ENCODE data around the gene SSBP3. TPM values are rescaled to one million over a fixed set of nuclear protein-coding genes. Genes with fewer than 3 reads are reported as not detected.
A peak's percentile ranks its signal among the peaks of the same experiment; 100 is the strongest.
"Not testable (repeated sequence)": the region's sequence is repeated elsewhere in the genome, so short reads cannot be mapped to it uniquely, and the experiment has no call there.

Gene SSBP3
- 35.5 TPM for polyA plus RNA-seq (2013, experiment 1 of 2; ENCODE audit: insufficient read length)
- polyA plus RNA-seq (2013, experiment 2 of 2; ENCODE audit: insufficient read length), result 49.3 TPM

DNA sequence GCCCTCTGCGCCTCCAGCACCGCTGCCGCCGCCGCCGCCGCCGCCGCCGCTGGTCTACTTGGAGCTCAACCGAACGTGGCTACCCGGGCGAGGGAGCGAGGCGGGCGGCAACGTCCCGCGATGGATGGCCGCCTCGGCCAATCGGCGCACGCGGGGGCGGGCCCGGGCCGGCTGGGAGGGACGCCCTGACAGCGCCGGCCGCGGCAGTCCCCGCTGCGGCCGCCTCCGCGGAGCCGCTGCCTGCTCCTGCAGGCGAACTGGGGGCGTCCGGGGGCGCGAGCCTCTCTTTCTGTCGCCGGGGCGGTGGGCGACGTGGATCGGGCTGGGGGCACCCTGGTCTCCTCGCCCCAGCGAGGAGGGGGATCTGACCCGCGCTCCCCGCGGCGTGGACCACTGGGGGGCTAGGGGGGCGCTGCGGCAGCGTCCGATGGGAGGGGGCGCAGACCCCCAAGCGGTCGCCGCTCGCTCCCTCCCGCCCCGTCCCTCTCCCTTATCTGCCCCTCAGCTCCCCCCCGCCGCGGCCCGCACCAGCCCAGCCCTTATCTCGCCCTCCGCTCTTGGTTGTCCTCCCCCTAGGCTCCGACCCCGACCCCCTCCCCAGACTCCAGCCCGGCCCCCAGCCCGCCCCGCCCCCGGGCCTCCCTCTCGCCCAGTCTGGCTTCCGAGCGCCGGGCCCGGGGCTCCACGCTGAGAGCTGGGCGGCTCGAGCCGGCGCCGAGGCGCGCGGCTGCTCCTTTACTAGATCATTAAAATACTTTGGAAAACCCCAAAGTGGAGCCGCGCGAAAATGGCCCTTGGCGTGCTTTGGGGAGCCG lies at the start of gene SSBP3:
Gene SSBP3 (minus strand): TSS at position 56 of the 815 bp plus-strand sequence.
- DNase-seq, result peak; percentile 94

- DNase-seq, result no peak
Measured at GRCh38 chr1:54453509-54453908, 47.3 kb upstream of the SSBP3 start.

DNA sequence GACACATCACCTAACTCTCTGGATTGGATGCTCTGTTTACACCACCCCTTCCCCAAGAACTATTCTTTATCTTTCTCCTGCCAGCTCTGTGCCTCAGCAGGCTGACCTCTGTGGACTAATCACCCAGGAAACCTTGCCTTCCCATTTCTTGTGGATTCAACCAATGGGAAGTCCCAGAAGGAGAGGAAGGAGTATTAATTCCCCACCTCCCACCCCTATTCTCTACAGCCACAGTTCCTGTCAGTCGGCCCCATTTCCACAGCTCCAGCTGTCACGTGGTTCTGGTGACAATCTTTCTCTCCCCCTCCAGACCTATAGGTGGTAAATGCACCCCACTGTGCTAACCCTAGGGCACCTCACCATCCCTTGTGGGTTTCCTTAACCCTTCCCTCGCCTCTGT lies 46.8 kb upstream of the SSBP3 start:
- DNase-seq, result no peak

DNA sequence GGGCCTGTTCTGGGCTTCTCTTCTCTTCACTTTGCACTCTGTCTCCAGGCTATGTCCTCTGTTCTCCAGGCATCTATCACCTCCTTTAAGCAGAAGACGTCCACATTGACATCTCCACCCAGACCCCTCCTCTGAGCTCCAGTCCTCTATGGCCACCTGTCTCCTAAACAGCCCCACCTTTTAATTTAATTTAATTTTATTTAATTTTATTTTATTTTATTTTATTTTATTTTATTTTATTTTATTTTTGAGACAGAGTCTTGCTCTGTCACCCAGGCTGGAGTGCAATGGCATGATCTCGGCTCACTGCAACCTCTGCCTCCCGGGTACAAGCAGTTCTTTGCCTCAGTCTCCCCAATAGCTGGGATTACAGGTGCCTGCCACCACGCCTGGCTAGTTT lies 43.2 kb upstream of the SSBP3 start:
- DNase-seq, result not testable (repeated sequence)

- not testable (repeated sequence) for DNase-seq
Measured at GRCh38 chr1:54448801-54449200, 42.6 kb upstream of the SSBP3 start.

GRCh38 chr1:54447081-54447480 lies 40.9 kb upstream of the SSBP3 start:
- not testable (repeated sequence) for DNase-seq

- DNase-seq, result no peak
Measured at GRCh38 chr1:54442185-54442584, 36.0 kb upstream of the SSBP3 start.

GRCh38 chr1:54439550-54440223 lies 33.5 kb upstream of the SSBP3 start:
- DNase-seq, result no peak

DNA sequence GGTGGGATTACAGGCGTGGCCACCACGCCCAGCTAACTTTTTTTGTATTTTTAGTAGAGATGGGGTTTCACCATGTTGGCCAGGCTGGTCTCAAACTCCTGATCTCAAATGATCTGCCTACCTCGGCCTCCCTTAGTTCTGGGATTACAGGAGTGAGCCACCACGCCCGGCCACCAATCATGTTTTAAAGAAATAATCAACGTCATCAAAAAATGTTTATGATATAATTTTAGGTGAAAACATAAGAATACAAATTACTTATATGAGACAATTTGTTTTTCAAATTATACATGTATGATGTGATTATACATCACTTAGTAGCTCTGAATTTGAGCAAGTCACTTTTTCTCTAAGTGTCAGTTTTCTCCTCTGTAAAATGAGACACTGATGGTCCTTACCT lies 31.6 kb upstream of the SSBP3 start:
- no peak for DNase-seq

GRCh38 chr1:54436826-54437225 lies 30.6 kb upstream of the SSBP3 start:
- DNase-seq, result no peak

DNA sequence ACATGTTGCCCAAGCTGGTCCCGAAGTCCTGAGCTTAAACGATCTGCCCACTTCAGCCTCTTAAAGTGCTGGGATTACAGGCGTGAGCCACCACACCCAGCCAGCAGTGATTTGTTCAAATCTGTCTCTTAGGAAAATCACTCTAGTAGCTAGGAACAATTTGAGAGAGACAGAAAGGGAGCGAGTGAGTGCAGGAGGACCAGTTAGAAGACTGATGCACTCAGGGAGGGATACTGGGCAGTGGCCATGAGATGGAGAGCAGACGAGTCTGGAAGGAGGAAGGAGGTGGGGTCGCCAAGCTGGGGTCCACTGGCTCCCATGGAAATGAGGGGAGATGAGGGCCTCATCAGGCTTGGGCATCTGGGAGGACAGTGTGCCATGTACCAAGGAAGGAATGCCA lies 23.6 kb upstream of the SSBP3 start:
- DNase-seq, result no peak

GRCh38 chr1:54428837-54429518 lies 22.8 kb upstream of the SSBP3 start:
- no peak for DNase-seq

GRCh38 chr1:54425152-54425584 lies 19.0 kb upstream of the SSBP3 start:
- DNase-seq, result no peak

DNA sequence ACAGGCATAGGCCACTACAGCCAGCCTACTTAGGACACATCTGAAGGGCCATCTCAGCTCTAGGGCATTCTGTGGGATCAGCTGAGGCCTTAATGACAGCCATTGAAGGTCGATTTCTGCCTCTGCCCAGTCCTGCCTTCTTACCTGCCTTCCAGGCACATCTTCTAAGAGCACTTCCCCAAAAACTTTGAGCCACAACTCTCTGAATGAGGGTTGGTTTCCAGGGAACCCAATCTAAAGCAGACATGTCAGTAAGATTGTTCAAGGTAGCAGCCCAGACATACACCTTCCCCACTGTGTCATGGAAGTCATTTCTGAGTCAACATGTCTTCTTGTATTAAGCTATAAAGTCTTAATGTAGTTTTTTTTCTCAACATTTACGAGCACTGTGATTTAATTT lies 18.2 kb upstream of the SSBP3 start:
- no peak for DNase-seq

GRCh38 chr1:54421101-54421504 lies 14.9 kb upstream of the SSBP3 start:
- peak; percentile 25 for DNase-seq

GRCh38 chr1:54418598-54418997 lies 12.4 kb upstream of the SSBP3 start:
- not testable (repeated sequence) for DNase-seq

GRCh38 chr1:54417123-54417522 lies 10.9 kb upstream of the SSBP3 start:
- DNase-seq, result no peak

DNA sequence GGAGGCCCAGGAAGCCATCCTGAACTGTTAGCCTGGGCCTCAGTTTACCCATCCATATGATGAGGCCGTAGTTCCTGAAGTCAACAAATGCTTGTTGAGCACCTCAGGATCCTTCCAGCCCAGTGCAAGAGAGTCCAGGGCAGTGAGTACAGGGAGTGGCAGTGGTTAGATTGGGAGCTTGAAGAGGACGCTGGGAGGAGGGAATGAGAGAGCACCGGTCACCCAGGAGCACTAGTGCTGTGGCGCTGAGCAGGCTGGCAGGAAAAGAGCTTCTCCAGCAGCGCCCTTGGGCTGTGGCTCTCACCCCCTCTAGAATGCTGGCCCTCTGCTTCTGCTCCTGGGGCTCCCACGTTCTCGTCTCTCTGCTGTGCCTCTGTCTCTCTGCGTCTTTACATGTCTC lies 10.2 kb upstream of the SSBP3 start:
- DNase-seq, result no peak

DNA sequence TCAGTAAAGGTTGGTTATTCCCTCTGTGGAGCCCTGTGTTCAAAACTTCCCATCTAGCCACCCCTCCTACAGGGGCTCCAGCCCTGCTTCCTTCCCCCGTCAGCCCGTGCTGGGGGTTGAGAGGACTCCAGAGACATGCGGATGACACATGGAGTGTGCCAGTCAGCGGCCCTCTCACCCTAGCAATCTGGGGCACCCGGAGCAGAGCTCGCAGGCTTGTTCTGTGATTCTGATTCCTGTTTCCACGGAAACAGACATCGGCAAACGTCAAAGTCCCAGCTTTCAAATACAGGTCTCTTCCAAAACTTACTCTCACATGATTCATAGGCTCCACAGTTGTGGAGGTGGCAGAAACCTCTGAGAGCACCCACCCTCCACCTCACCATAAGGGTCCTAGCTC lies 9.8 kb upstream of the SSBP3 start:
- no peak for DNase-seq

DNA sequence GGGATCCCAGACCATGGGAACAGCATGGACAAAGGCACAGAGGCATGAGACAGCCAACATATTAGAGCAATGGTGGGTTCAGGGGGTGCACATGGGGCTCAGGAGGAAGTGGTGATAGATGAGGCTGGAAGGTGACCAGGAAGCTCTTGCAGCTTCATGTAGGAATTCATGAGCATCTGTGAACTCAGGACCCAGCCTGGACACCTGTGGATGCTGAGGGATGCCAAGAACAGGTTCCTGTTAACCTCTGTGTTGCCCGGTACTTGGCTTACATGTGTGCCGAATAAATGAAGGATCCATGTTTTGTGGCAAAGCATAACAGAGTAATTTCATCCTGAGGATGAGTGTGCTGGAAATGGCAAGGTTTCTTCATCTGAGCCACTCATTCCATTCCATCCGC lies 9.3 kb upstream of the SSBP3 start:
- no peak for DNase-seq

- DNase-seq, result no peak
Measured at GRCh38 chr1:54413732-54414131, 7.5 kb upstream of the SSBP3 start.

DNA sequence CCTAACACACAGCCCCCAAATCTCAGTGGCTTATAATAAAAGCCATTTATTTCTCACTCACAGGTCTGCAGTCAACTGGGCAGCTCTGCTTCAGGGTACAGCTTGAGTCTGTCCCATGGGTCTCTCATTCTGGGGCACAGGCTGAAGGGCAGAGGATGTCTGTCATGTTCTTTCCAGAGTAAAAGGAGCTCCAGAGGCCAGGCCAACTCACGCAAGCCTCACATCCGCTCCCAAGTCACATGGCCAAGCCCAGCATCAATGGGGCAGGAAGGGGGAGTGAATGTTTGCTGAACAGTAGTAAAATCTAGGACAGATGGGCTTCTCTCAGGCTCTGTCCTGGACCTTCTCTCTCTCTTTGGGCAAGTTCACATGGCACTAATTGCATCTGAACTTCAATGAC lies 7.1 kb upstream of the SSBP3 start:
- DNase-seq, result peak; percentile 79

DNA sequence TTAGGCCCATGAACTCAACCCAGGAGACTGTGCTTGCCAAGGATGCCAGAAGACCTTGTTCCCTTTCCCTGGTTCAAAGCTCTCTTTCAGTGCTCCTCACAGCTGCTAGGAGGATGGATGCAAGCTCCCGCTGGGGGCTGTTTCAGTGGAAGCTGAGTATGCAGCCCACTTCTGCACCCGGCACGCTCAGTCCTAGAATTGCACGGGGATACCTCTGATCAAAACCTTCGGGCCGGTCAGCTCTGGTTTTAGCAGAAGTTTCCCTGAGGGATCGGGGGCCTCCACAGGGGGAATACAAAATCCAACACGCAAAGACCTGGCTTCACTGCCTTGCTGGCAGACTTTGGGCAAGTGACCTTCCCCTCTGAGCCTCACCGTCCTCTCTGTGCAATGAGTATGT lies 4.2 kb upstream of the SSBP3 start:
- no peak for DNase-seq

All from fibroblast of skin of back (primary cell).